Spleen (tissue), 11 donors: ENCODE measurements around the gene EBLN2. TPM values are rescaled to one million over a fixed set of nuclear protein-coding genes. Genes with fewer than 3 reads are reported as not detected.

Experiments used
- DNase-seq: peaks from one replicate; pipeline ENCODE4 v3.0.0-alpha.2; 2020
- H3K27ac ChIP-seq, 8 donors: fragments of 200-600 bp; sonication (generic) in 7 of 8; 1 replicate in 4 of 8; 2 replicates in 4 of 8; pipeline versions ENCODE4 v1.5.0 to v1.8.0; 2016 to 2021; ENCODE audit warnings: inconsistent platforms in 4 of 8, mild to moderate bottlenecking in 4 of 8, moderate library complexity in 1 of 8
- H3K27me3 ChIP-seq, 7 donors: fragments of 200-600 bp; sonication (generic) in 6 of 7; replicated peaks in 1 of 7; 1 replicate in 4 of 7; 2 replicates in 3 of 7; pipeline versions ENCODE4 v1.5.0 to v1.8.0; 2016 to 2021; ENCODE audit warnings: inconsistent platforms in 3 of 7, mild to moderate bottlenecking in 1 of 7
- H3K36me3 ChIP-seq, 6 donors: fragments of 200-600 bp; sonication (generic) in 5 of 6; 1 replicate in 4 of 6; 2 replicates in 2 of 6; pipeline versions ENCODE4 v1.5.0 to v1.8.0; 2016 to 2021; ENCODE audit warnings: inconsistent platforms in 2 of 6
- H3K4me1 ChIP-seq, 6 donors: fragments of 200-600 bp; sonication (generic) in 5 of 6; 1 replicate in 3 of 6; 2 replicates in 3 of 6; pipeline versions ENCODE4 v1.5.0 to v1.8.0; 2016 to 2021; ENCODE audit warnings: inconsistent platforms in 3 of 6
- H3K4me3 ChIP-seq, 8 donors: fragments of 200-600 bp; sonication (generic) in 7 of 8; 1 replicate in 4 of 8; 2 replicates in 4 of 8; pipeline versions ENCODE4 v1.5.0 to v1.8.0; 2016 to 2021; ENCODE audit warnings: inconsistent platforms in 4 of 8, mild to moderate bottlenecking in 4 of 8, moderate library complexity in 2 of 8
- H3K9me3 ChIP-seq, 8 donors: fragments of 200-600 bp; sonication (generic) in 7 of 8; 1 replicate in 4 of 8; 2 replicates in 4 of 8; pipeline versions ENCODE4 v1.5.0 to v1.8.0; 2016 to 2021; ENCODE audit warnings: inconsistent platforms in 4 of 8
- CTCF ChIP-seq, 11 experiments: fragments of 200-600 bp in 7 of 11; fragments of 450-650 bp in 4 of 11; sonication (generic) in 4 of 11; IDR thresholded peaks in 8 of 11; conservative IDR thresholded peaks in 3 of 11; 1 replicate in 7 of 11; 2 replicates in 4 of 11; pipeline versions ENCODE4 v1.4.0 to v1.8.0; 2016 to 2021; ENCODE audit warnings: antibody characterized with exemption in 11 of 11, inconsistent platforms in 4 of 11, mild to moderate bottlenecking in 1 of 11
- POLR2A ChIP-seq, 3 donors: fragments of 450-650 bp; IDR thresholded peaks; one replicate each; pipeline ENCODE4 v1.5.1; 2017; ENCODE audit warnings: antibody characterized with exemption in 3 of 3, mild to moderate bottlenecking in 1 of 3
- POLR2AphosphoS5 ChIP-seq, 3 donors: sonication (generic); formaldehyde crosslinking; IDR thresholded peaks; one replicate each; pipeline ENCODE4 v1.5.1; 2017; ENCODE audit warnings: antibody characterized with exemption in 3 of 3
- WGBS, 5 donors: extraction: QIAGEN DNeasy Blood & Tissue Kit in 3 of 5; methylation state at CpG; one replicate each; pipeline versions ENCODE4 v1.1.5 to v1.1.7; 2013 to 2018; 5-methylcytosine and 5-hydroxymethylcytosine counted together
- intact Hi-C: fragments of 100-400 bp; cut with DNase I; formaldehyde crosslinking; loops from one replicate; pipeline ENCODE4 v1.15.0; 2023; ENCODE audit warnings: low total_unique reads
- polyA plus RNA-seq, 3 donors: library from polyadenylated mRNA; stranded (reverse); fragments of 200-250 nt; gene quantifications; one replicate each; pipeline ENCODE4 v1.2.1, GENCODE V29; 2013
- total RNA-seq, 7 donors: library from RNA; depleted of rRNA in 3 of 7; stranded (reverse); fragments of >200 nt in 3 of 7; fragmentation: NEBNext Ultra II Directional in 4 of 7; extraction: Animal tissue kit (Norgen Biotek cat#: 25700) in 4 of 7; gene quantifications; one replicate each; pipeline versions ENCODE4 v1.1.0 to v1.2.1, GENCODE V29; 2016 to 2021
- donor health status: healthy with polysubstance abuse.
- donor health status: DM: no; HTN: no; CAD: no; lungs with moderate emphysema.
- donor health status: DM: no; HTN: no; CAD: no.
- donor health status: Bipolar disorder and iron deficiency.
- donor health status: healthy.
- donor health status: DM: no; HTN: no; CAD: no.
- donor health status: DM: yes; HTN: yes; CAD: no.

The EBLN2 gene
- total and polyA plus RNA-seq, 10 donors, result 0.13 to 15.0 (median 6.9) TPM

- WGBS, 5 donors, result 46 to 63% (median 52%) methylated on average over 1 of the region's 1 CpG
- H3K27ac ChIP-seq, result no peak overlapping the region
- no peak overlapping the region for H3K4me3 ChIP-seq
- H3K4me1 ChIP-seq, result peaks cover 0 to 19% (median 12%) of the 10 kb centered on the region in 6 donors
- H3K9me3 ChIP-seq, result peaks cover 0 to 5% (median 0%) of the 10 kb centered on the region in 8 donors
- no peak for DNase-seq
- no peaks in the 10 kb centered on the region for H3K36me3 ChIP-seq
- intact Hi-C loops, result no loop called here
- H3K27me3 ChIP-seq, result peaks cover 0 to 10% (median 0%) of the 10 kb centered on the region in 7 donors
- no peak for TF ChIP-seq POLR2A (IDR thresholded peaks at IDR 0.05)
- TF ChIP-seq POLR2AphosphoS5 (IDR thresholded peaks at IDR 0.05), result no peak
- no peak for TF ChIP-seq CTCF (IDR thresholded peaks at IDR 0.05 in 8 of 11, conservative IDR thresholded peaks at IDR 0.05 in 3 of 11)
Observed at GRCh38 chr3:73098873-73099272, 37.4 kb downstream of the EBLN2 start.

DNA sequence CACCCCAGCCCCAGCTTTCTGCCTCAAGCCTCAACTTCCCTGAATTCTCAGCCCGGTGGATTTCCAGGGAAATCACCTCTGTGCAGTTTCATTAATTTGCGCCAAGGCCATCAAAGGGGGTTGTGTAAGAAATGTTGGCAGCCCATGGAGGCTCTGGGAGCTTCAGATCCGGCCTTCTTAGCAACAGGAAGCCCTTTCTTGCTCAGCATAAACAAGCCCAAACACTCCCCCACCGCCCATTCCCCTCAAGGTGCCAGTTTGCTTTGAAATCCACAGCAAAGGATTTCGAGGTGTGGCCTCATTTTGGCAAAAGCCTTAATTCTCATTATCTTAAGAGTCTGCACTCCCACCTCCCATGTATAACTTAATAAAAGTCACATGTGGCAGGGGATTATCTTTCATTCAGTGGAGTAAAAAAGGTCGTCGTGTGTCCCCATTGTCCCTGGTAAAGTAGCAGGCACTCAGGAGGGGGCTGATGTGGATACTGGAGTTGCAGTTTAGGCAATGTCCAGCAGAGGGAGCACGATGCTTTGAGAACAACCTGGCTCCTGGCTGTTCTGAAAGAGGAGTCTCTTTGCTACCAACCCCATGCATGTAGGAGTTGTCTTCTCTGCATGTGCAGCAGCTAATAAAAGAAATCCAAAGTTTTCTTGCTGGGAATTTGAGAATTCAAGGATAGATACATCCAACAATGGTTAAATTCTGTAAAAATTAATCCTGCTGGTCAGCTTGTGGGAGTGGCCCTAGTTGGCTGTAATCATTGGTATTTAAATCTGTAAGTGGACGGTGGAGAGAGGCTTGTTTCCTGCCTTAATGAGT lies 39.5 kb downstream of the EBLN2 start:
- peaks cover 0 to 5% (median 0%) of the 10 kb centered on the region in 8 donors for H3K9me3 ChIP-seq
- H3K27me3 ChIP-seq, result peaks cover 0 to 5% (median 0%) of the 10 kb centered on the region in 7 donors
- no peak overlapping the region for H3K4me3 ChIP-seq
- intact Hi-C loops, result loop anchor here (5.0 kb wide), 1 partner anchor 331 kb away; no protein-coding TSS in a partner anchor
- 23 to 35% (median 29%) methylated on average over 9 of the region's 9 CpGs for WGBS, 5 donors
- peak overlapping the region in 3 of 8 donors; percentile 17 to 33 (median 19) for H3K27ac ChIP-seq
- TF ChIP-seq POLR2AphosphoS5 (IDR thresholded peaks at IDR 0.05), result no peak
- peak; percentile 78 to 95 (median 93) for TF ChIP-seq CTCF (IDR thresholded peaks at IDR 0.05 in 8 of 11, conservative IDR thresholded peaks at IDR 0.05 in 3 of 11)
- TF ChIP-seq POLR2A (IDR thresholded peaks at IDR 0.05), result no peak
- H3K36me3 ChIP-seq, result no peaks in the 10 kb centered on the region
- DNase-seq, result peak; percentile 78
- peaks cover 0 to 9% (median 4%) of the 10 kb centered on the region in 6 donors for H3K4me1 ChIP-seq

GRCh38 chr3:73101881-73102280 lies 40.4 kb downstream of the EBLN2 start:
- Histone ChIP-seq H3K4me3 (no peak overlapping the region), H3K27me3 (no peaks in the 10 kb centered on the region), H3K27ac (no peak overlapping the region), H3K36me3 (no peaks in the 10 kb centered on the region), H3K9me3 (peaks cover 0 to 5% (median 0%) of the 10 kb centered on the region in 8 donors), H3K4me1 (peaks cover 0 to 9% (median 4%) of the 10 kb centered on the region in 6 donors)
- no peak for DNase-seq
- 49 to 71% (median 62%) methylated on average over 2 of the region's 2 CpGs for WGBS, 5 donors
- intact Hi-C loops, result loop anchor here (5.0 kb wide), 1 partner anchor 330 kb away; no protein-coding TSS in a partner anchor
- TF ChIP-seq CTCF (IDR thresholded peaks at IDR 0.05 in 8 of 11, conservative IDR thresholded peaks at IDR 0.05 in 3 of 11), result no peak
- no peak for TF ChIP-seq POLR2AphosphoS5 (IDR thresholded peaks at IDR 0.05)
- TF ChIP-seq POLR2A (IDR thresholded peaks at IDR 0.05), result no peak

DNA sequence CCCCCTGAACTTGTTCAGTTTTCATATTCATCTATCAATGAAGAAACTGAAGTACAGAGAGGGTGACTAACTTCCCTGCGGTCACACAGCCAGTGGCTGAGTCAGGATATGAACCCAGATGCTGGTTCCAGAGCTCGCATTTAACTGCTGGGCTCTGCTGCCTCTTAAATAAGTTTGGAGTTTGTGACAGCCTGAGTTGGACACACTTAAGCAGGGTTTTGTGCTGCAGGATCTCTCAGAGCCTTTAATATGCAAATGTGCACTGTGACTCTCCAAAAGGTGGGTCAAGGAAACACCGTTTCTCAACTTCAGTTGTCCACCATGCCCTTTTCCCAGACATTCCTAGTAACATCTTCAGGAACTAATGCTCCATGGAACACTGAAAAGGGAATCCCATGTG lies 45.8 kb downstream of the EBLN2 start:
- no peak for DNase-seq
- Histone ChIP-seq H3K36me3 (no peaks in the 10 kb centered on the region), H3K27ac (no peak overlapping the region), H3K4me1 (no peaks in the 10 kb centered on the region), H3K4me3 (no peak overlapping the region), H3K9me3 (no peaks in the 10 kb centered on the region), H3K27me3 (peaks cover 0 to 3% (median 0%) of the 10 kb centered on the region in 7 donors)
- intact Hi-C loops, result loop anchor here (5.0 kb wide), 1 partner anchor 395 kb away; no protein-coding TSS in a partner anchor
- 82 to 94% (median 89%) methylated on average over 3 of the region's 3 CpGs for WGBS, 5 donors
- TF ChIP-seq POLR2A (IDR thresholded peaks at IDR 0.05) (no peak), POLR2AphosphoS5 (IDR thresholded peaks at IDR 0.05) (no peak), CTCF (IDR thresholded peaks at IDR 0.05 in 8 of 11, conservative IDR thresholded peaks at IDR 0.05 in 3 of 11) (no peak)
